Hippocampal formation (tissue), 2 donors: ENCODE measurements around the gene CCRL2.

Experiments
- DNase-seq, 2 donors: peaks; one replicate each; lab custom pipeline; 2025; lab: John Stamatoyannopoulos, UW

The CCRL2 gene, protein sequence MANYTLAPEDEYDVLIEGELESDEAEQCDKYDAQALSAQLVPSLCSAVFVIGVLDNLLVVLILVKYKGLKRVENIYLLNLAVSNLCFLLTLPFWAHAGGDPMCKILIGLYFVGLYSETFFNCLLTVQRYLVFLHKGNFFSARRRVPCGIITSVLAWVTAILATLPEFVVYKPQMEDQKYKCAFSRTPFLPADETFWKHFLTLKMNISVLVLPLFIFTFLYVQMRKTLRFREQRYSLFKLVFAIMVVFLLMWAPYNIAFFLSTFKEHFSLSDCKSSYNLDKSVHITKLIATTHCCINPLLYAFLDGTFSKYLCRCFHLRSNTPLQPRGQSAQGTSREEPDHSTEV

GRCh38 chr3:46406788-46407611 lies at the start of gene CCRL2, which contains the start of gene CCR5AS:
Gene CCRL2 (plus strand): TSS chr3:46407259. CDS start chr3:46408080, 821 bp downstream.
Gene CCR5AS (minus strand): TSS chr3:46407066.
- peak; percentile 7 to 26 for DNase-seq

GRCh38 chr3:46358466-46358865 lies 48.6 kb upstream of the CCRL2 start:
- DNase-seq, result no peak

DNA sequence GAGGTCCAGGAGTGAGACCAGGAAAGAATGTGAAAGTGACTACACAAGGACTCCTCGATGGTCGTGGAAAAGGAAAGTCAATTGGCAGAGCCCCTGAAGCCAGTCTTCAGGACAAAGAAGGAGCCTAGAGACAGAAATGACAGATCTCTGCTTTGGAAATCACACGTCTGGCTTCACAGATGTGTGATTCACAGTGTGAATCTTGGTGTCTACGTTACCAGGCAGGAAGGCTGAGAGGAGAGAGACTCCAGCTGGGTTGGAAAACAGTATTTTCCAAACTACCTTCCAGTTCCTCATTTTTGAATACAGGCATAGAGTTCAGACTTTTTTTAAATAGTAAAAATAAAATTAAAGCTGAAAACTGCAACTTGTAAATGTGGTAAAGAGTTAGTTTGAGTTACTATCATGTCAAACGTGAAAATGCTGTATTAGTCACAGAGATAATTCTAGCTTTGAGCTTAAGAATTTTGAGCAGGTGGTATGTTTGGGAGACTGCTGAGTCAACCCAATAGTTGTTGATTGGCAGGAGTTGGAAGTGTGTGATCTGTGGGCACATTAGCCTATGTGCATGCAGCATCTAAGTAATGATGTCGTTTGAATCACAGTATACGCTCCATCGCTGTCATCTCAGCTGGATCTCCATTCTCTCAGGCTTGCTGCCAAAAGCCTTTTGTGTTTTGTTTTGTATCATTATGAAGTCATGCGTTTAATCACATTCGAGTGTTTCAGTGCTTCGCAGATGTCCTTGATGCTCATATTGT lies 47.1 kb upstream of the CCRL2 start:
- no peak for DNase-seq

DNA sequence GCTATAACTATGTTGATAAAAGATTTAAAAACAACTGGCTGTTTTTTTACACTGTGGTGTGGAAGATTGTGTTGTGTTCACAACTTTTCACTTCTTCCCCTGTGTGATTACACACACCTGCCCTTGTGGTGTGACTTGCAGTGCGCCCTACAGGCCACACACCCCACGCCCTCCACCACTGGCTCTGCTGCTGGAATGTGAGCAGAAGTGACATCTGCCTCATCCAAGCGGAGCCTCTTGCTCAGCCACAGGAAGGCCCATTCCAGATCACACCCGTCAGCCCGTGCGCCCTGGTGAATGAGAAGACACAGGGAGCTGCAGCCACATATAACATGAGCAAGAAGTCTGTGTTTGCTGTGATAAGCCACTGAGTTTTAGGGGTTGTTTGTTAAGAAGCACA lies 46.2 kb upstream of the CCRL2 start:
- DNase-seq, result no peak

- no peak for DNase-seq
These were observed 45.4 kb upstream of the CCRL2 start for GRCh38 chr3:46361408-46362283.

DNA sequence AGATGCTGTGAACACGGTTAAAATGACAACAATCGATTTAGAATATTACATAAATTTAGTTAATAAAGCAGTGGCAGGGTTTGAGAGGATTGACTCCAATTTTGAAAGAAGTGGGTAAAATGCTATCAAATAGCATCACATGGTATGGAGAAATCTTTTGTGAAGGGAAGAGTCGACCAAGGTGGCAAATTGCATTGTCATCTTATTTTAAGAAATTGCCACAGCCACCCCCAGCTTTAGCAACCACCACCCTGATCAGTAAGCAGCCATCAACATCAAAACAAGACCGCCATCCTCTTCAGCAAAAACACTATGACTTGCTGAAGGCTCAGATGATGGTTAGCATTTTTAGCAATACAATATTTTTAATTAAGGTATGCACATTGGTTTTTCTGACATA lies 42.0 kb upstream of the CCRL2 start:
- DNase-seq, result no peak

DNA sequence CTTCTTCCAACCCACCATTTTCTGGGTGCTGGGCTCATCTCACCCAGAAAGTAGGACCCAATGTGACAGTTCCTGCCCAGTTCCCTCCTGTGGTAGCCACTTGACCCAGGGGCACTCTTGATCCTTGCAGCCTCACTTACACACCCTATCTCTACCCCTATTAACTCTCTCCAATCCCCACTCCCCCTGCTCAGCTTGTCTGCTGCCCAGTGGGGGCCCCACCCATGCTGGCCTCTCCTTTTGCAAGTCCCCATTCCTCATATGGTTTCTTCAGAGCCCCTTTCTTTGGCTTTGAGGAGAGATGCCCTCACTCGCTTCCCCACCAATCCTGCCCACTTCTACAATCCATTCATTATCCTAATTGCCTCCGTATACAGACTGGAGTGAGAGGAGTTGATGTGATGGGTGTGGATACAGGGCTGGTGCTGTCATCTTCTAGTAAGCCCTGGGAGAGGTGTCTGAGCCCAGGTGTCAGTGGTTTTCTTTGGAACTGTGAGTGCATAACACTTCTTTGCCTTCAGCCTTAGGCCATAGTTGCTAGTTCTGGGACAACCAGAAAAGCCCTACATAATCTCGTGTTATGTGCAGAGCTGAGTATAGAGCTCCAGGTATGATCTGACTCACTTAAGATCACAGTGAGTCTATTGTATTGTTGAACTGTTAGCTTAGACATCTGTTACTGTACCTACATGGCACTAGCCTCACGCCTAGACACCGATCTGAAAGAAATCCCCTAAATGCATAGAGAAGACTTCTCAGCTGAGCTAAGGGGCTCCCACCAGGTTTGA lies 41.1 kb upstream of the CCRL2 start:
- no peak for DNase-seq

GRCh38 chr3:46367811-46368210 lies 39.2 kb upstream of the CCRL2 start:
- no peak for DNase-seq

GRCh38 chr3:46368569-46368968 lies 38.5 kb upstream of the CCRL2 start:
- DNase-seq, result peak; percentile 16 to 44

- DNase-seq, result no peak
These were observed 37.9 kb upstream of the CCRL2 start for GRCh38 chr3:46369151-46369550.

DNA sequence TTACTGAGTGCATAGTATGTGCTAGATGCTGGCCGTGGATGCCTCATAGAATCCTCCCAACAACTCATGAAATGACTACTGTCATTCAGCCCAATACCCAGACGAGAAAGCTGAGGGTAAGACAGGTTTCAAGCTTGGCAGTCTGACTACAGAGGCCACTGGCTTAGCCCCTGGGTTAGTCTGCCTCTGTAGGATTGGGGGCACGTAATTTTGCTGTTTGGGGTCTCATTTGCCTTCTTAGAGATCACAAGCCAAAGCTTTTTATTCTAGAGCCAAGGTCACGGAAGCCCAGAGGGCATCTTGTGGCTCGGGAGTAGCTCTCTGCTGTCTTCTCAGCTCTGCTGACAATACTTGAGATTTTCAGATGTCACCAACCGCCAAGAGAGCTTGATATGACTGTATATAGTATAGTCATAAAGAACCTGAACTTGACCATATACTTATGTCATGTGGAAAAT lies 37.4 kb upstream of the CCRL2 start:
- DNase-seq, result no peak

DNA sequence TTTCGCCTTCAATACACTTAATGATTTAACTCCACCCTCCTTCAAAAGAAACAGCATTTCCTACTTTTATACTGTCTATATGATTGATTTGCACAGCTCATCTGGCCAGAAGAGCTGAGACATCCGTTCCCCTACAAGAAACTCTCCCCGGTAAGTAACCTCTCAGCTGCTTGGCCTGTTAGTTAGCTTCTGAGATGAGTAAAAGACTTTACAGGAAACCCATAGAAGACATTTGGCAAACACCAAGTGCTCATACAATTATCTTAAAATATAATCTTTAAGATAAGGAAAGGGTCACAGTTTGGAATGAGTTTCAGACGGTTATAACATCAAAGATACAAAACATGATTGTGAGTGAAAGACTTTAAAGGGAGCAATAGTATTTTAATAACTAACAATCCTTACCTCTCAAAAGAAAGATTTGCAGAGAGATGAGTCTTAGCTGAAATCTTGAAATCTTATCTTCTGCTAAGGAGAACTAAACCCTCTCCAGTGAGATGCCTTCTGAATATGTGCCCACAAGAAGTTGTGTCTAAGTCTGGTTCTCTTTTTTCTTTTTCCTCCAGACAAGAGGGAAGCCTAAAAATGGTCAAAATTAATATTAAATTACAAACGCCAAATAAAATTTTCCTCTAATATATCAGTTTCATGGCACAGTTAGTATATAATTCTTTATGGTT lies 36.1 kb upstream of the CCRL2 start, which contains the start of gene CCR5:
TSS of gene CCR5 (plus strand) at position 108 of the 680 bp plus-strand sequence. CDS start 1,957 bp downstream, outside the sequence.
- DNase-seq, result no peak

GRCh38 chr3:46371519-46372340 lies 35.3 kb upstream of the CCRL2 start:
- DNase-seq, result no peak

DNA sequence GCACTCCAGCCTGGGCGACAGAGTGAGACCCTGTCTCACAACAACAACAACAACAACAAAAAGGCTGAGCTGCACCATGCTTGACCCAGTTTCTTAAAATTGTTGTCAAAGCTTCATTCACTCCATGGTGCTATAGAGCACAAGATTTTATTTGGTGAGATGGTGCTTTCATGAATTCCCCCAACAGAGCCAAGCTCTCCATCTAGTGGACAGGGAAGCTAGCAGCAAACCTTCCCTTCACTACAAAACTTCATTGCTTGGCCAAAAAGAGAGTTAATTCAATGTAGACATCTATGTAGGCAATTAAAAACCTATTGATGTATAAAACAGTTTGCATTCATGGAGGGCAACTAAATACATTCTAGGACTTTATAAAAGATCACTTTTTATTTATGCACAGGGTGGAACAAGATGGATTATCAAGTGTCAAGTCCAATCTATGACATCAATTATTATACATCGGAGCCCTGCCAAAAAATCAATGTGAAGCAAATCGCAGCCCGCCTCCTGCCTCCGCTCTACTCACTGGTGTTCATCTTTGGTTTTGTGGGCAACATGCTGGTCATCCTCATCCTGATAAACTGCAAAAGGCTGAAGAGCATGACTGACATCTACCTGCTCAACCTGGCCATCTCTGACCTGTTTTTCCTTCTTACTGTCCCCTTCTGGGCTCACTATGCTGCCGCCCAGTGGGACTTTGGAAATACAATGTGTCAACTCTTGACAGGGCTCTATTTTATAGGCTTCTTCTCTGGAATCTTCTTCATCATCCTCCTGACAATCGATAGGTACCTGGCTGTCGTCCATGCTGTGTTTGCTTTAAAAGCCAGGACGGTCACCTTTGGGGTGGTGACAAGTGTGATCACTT lies 34.3 kb upstream of the CCRL2 start:
- peak in 1 of 2 donors; percentile 17 for DNase-seq

DNA sequence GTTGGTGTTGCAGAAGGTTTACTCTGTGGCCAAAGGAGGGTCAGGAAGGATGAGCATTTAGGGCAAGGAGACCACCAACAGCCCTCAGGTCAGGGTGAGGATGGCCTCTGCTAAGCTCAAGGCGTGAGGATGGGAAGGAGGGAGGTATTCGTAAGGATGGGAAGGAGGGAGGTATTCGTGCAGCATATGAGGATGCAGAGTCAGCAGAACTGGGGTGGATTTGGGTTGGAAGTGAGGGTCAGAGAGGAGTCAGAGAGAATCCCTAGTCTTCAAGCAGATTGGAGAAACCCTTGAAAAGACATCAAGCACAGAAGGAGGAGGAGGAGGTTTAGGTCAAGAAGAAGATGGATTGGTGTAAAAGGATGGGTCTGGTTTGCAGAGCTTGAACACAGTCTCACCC lies 32.3 kb upstream of the CCRL2 start:
- DNase-seq, result no peak

GRCh38 chr3:46375218-46375617 lies 31.8 kb upstream of the CCRL2 start:
- DNase-seq, result no peak

- no peak for DNase-seq
These were observed 31.2 kb upstream of the CCRL2 start for GRCh38 chr3:46375814-46376213.

- peak in 1 of 2 donors; percentile 43 for DNase-seq
These were observed 28.6 kb upstream of the CCRL2 start for GRCh38 chr3:46378426-46378942.
